ENCODE data around the gene AKR1E2. TPM values are rescaled to one million over a fixed set of nuclear protein-coding genes. Genes with fewer than 3 reads are reported as not detected.

Gene AKR1E2
- total and polyA plus RNA-seq, 9 of the 15 experiments (the other 6 are each of a cell fraction or from before 2014, with no cell fraction given): 4.2 to 16.6 (median 9.8) TPM

DNA sequence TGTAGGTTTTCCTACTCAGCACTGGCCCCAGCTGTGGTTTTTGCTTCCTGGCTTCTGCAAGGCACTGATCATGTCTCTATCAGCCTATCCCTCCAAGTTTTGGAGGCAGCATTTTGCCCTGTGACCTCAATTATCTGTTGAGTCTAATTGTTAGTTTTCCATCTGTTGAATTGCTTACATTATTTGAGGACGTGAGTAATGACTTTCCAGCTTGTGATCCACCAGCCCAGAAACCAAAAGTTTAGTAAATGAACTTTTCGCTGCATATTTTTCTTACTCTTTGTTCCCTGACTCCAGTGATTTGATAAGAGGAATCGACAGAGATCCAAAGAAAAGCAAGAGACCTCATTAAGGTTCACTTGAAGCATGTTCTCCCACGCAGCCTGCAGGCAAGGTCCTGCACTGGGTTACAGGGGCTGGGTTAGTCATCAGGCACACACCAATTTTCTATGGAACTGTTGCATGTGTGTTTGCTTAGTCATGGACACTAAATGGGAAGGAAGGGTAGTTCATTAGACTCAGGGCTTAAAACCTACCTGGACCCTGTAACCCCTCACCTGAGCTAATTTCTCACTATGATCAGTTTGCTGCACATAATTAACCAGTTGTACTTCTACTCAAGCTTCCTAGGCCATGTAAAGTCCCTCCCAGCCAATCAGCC, 57.2 kb downstream of the AKR1E2 start (continued):
- TF ChIP-seq, protein P1, sequence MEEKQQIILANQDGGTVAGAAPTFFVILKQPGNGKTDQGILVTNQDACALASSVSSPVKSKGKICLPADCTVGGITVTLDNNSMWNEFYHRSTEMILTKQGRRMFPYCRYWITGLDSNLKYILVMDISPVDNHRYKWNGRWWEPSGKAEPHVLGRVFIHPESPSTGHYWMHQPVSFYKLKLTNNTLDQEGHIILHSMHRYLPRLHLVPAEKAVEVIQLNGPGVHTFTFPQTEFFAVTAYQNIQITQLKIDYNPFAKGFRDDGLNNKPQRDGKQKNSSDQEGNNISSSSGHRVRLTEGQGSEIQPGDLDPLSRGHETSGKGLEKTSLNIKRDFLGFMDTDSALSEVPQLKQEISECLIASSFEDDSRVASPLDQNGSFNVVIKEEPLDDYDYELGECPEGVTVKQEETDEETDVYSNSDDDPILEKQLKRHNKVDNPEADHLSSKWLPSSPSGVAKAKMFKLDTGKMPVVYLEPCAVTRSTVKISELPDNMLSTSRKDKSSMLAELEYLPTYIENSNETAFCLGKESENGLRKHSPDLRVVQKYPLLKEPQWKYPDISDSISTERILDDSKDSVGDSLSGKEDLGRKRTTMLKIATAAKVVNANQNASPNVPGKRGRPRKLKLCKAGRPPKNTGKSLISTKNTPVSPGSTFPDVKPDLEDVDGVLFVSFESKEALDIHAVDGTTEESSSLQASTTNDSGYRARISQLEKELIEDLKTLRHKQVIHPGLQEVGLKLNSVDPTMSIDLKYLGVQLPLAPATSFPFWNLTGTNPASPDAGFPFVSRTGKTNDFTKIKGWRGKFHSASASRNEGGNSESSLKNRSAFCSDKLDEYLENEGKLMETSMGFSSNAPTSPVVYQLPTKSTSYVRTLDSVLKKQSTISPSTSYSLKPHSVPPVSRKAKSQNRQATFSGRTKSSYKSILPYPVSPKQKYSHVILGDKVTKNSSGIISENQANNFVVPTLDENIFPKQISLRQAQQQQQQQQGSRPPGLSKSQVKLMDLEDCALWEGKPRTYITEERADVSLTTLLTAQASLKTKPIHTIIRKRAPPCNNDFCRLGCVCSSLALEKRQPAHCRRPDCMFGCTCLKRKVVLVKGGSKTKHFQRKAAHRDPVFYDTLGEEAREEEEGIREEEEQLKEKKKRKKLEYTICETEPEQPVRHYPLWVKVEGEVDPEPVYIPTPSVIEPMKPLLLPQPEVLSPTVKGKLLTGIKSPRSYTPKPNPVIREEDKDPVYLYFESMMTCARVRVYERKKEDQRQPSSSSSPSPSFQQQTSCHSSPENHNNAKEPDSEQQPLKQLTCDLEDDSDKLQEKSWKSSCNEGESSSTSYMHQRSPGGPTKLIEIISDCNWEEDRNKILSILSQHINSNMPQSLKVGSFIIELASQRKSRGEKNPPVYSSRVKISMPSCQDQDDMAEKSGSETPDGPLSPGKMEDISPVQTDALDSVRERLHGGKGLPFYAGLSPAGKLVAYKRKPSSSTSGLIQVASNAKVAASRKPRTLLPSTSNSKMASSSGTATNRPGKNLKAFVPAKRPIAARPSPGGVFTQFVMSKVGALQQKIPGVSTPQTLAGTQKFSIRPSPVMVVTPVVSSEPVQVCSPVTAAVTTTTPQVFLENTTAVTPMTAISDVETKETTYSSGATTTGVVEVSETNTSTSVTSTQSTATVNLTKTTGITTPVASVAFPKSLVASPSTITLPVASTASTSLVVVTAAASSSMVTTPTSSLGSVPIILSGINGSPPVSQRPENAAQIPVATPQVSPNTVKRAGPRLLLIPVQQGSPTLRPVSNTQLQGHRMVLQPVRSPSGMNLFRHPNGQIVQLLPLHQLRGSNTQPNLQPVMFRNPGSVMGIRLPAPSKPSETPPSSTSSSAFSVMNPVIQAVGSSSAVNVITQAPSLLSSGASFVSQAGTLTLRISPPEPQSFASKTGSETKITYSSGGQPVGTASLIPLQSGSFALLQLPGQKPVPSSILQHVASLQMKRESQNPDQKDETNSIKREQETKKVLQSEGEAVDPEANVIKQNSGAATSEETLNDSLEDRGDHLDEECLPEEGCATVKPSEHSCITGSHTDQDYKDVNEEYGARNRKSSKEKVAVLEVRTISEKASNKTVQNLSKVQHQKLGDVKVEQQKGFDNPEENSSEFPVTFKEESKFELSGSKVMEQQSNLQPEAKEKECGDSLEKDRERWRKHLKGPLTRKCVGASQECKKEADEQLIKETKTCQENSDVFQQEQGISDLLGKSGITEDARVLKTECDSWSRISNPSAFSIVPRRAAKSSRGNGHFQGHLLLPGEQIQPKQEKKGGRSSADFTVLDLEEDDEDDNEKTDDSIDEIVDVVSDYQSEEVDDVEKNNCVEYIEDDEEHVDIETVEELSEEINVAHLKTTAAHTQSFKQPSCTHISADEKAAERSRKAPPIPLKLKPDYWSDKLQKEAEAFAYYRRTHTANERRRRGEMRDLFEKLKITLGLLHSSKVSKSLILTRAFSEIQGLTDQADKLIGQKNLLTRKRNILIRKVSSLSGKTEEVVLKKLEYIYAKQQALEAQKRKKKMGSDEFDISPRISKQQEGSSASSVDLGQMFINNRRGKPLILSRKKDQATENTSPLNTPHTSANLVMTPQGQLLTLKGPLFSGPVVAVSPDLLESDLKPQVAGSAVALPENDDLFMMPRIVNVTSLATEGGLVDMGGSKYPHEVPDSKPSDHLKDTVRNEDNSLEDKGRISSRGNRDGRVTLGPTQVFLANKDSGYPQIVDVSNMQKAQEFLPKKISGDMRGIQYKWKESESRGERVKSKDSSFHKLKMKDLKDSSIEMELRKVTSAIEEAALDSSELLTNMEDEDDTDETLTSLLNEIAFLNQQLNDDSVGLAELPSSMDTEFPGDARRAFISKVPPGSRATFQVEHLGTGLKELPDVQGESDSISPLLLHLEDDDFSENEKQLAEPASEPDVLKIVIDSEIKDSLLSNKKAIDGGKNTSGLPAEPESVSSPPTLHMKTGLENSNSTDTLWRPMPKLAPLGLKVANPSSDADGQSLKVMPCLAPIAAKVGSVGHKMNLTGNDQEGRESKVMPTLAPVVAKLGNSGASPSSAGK (IDR thresholded peaks at IDR 0.05): peak; percentile 81
- TF ChIP-seq RCOR1 (IDR thresholded peaks at IDR 0.05; ENCODE audit: borderline replicate concordance in 1 of 2, low read depth in 2 of 2, low read length in 2 of 2) (peak in 1 of 2 experiments; percentile 68; a peak in 2 of 4 replicates), NCOA4 (IDR thresholded peaks at IDR 0.05; ENCODE audit: partially characterized antibody) (no peak), FOXK1 (CRISPR knock-in tag; IDR thresholded peaks at IDR 0.05; ENCODE audit: borderline replicate concordance) (no peak), HIVEP1 (CRISPR knock-in tag; IDR thresholded peaks at IDR 0.05) (no peak), TCF3 (CRISPR knock-in tag; IDR thresholded peaks at IDR 0.05) (peak; percentile 55), POU5F1 (IDR thresholded peaks at IDR 0.05; ENCODE audit: borderline replicate concordance, low read depth, low read length, partially characterized antibody) (no peak), NFE2 (IDR thresholded peaks at IDR 0.05; ENCODE audit: low read depth) (peak; percentile 95), TRIM28 (IDR thresholded peaks at IDR 0.05) (0 out of 2 replicates have a peak, but pooled peaks have one; percentile 32), BACH1 (tag; IDR thresholded peaks at IDR 0.05) (peak; percentile 40), NCOA6 (IDR thresholded peaks at IDR 0.05) (no peak), DPF2 (IDR thresholded peaks at IDR 0.05) (peak; percentile 83), HES1 (IDR thresholded peaks at IDR 0.05; ENCODE audit: low read depth) (0 out of 2 replicates have a peak, but pooled peaks have one; percentile 19), MEIS2 (IDR thresholded peaks at IDR 0.05; ENCODE audit: partially characterized antibody) (peak; percentile 29), SRSF3 (IDR thresholded peaks at IDR 0.05; ENCODE audit: insufficient read depth, low read length) (no peak), EP300 (IDR thresholded peaks at IDR 0.05; ENCODE audit: low read length) (peak; percentile 66)
